Ovary (tissue), 9 donors: ENCODE results near the gene ADGRV1. TPM values are rescaled to one million over a fixed set of nuclear protein-coding genes. Genes with fewer than 3 reads are reported as not detected.
"Not testable (repeated sequence)": the region's sequence is repeated elsewhere in the genome, so short reads cannot be mapped to it uniquely, and the experiment has no call there.

Experiments
- DNase-seq, 5 donors: peaks; one replicate each; pipeline ENCODE4 v3.0.0-alpha.2; 2019 to 2020
- H3K27ac ChIP-seq, 2 donors: fragments of 200-600 bp; one replicate each; pipeline versions ENCODE4 v1.5.1 to v1.8.0; 2019 to 2022
- H3K27me3 ChIP-seq: fragments of 200-600 bp; one replicate; pipeline ENCODE4 v1.8.0; 2022
- H3K36me3 ChIP-seq: fragments of 200-600 bp; sonication (generic); one replicate; pipeline ENCODE4 v1.5.1; 2019
- H3K4me1 ChIP-seq: one replicate; pipeline ENCODE4 v1.8.1; 2013; ENCODE audit warnings: mild to moderate bottlenecking, moderate library complexity; ENCODE audit not compliant: insufficient read depth
- H3K4me3 ChIP-seq: fragments of 200-600 bp; sonication (generic); one replicate; pipeline ENCODE4 v1.5.1; 2017
- H3K9me3 ChIP-seq, 2 donors: fragments of 200-600 bp in 1 of 2; sonication (generic) in 1 of 2; one replicate each; pipeline versions ENCODE4 v1.5.1 to v1.8.1; 2013 to 2019; ENCODE audit warnings: mild to moderate bottlenecking in 1 of 2, moderate library complexity in 1 of 2
- EP300 ChIP-seq: sonication (generic); formaldehyde crosslinking; IDR thresholded peaks from one replicate; pipeline ENCODE4 v1.6.1; 2017; ENCODE audit warnings: antibody characterized with exemption
- POLR2A ChIP-seq: fragments of 450-650 bp; IDR thresholded peaks from one replicate; pipeline ENCODE4 v1.6.1; 2017; ENCODE audit warnings: antibody characterized with exemption, mild to moderate bottlenecking, moderate library complexity
- whole genome bisulfite sequencing, 3 donors: extraction: QIAGEN DNeasy Blood & Tissue Kit in 1 of 3; methylation state at CpG; one replicate each; pipeline versions ENCODE4 v1.1.5 to v1.1.7; 2013 to 2017; 5-methylcytosine and 5-hydroxymethylcytosine counted together
- intact Hi-C, 4 donors: fragments of 100-400 bp; cut with DNase I; formaldehyde crosslinking; loops; one replicate each; pipeline versions ENCODE4 v1.11.0 to v1.15.1; 2022 to 2023
- polyA plus RNA-seq, 2 donors: library from polyadenylated mRNA; stranded (reverse); fragments of 200-250 nt in 1 of 2; fragments of 350-450 nt in 1 of 2; fragmentation: Illumina TruSeq in 1 of 2; extraction: RNeasy Lipid Tissue Mini Kit (QIAGEN cat#74804) in 1 of 2; gene quantifications; one replicate each; pipeline ENCODE4 v1.2.3, GENCODE V29; 2013 to 2014
- total RNA-seq, 7 donors: library from RNA; depleted of rRNA in 2 of 7; stranded (reverse); fragments of >200 nt in 2 of 7; fragmentation: NEBNext Ultra II Directional in 3 of 7; extraction: Animal tissue kit (Norgen Biotek cat#: 25700) in 3 of 7; gene quantifications; one replicate each; pipeline versions ENCODE4 v1.1.0 to v1.2.4, GENCODE V29; 2016 to 2023
- TF ChIP-seq, protein P1 (sequence below), 3 donors: fragments of 450-650 bp in 2 of 3; fragments of 200-600 bp in 1 of 3; IDR thresholded peaks; one replicate each; pipeline versions ENCODE4 v1.5.1 to v1.8.0; 2016 to 2022; ENCODE audit warnings: antibody characterized with exemption in 3 of 3, mild to moderate bottlenecking in 1 of 3
- donor health status: DM: no; HTN: no; CAD: no; lungs with moderate emphysema.
- donor health status: DM: no; HTN: no; CAD: no.
- donor health status: Bipolar disorder and iron deficiency.
- donor health status: DM: yes; HTN: yes; CAD: no.
- donor health status: DM: no; HTN: no; CAD: no.
- donor health status: DM: yes; HTN: yes; CAD: no.

ADGRV1 gene
- total and polyA plus RNA-seq, 9 donors, result 0.21 to 2.7 (median 1.1) TPM

DNA sequence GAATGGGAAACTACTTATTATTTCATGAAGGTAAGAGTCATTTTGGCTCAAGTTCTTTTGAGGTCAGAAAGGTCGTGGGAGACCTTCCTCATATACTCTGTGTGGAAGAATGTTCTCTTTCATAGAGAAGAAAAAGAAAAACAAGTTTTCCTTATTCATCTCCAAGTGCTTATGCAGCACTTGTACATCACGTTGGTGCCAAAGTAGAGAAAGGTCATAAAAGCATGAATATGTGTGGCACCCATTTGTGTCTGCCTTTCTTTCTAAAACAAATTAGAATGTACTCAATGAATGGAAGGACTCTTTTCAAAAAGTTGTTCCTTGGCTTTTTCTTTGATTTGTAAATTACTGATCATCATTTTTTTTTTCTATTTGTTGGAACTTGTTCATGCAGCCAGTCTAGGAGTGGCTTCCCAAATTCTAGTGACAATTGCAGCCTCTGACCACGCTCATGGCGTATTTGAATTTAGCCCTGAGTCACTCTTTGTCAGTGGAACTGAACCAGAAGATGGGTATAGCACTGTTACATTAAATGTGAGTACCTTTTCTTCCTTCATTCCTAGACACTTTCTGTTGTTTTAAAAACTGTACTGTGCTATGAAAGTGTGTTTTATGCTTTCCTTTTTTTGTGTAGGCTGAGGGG is 122.4 kb downstream of the ADGRV1 start:
- intact Hi-C loops, result no loop called here
- H3K27me3 ChIP-seq, result no peaks in the 10 kb centered on the region
- DNase-seq, result no peak
- no peak for TF ChIP-seq POLR2A
- TF ChIP-seq, protein P1, sequence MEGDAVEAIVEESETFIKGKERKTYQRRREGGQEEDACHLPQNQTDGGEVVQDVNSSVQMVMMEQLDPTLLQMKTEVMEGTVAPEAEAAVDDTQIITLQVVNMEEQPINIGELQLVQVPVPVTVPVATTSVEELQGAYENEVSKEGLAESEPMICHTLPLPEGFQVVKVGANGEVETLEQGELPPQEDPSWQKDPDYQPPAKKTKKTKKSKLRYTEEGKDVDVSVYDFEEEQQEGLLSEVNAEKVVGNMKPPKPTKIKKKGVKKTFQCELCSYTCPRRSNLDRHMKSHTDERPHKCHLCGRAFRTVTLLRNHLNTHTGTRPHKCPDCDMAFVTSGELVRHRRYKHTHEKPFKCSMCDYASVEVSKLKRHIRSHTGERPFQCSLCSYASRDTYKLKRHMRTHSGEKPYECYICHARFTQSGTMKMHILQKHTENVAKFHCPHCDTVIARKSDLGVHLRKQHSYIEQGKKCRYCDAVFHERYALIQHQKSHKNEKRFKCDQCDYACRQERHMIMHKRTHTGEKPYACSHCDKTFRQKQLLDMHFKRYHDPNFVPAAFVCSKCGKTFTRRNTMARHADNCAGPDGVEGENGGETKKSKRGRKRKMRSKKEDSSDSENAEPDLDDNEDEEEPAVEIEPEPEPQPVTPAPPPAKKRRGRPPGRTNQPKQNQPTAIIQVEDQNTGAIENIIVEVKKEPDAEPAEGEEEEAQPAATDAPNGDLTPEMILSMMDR (IDR thresholded peaks at IDR 0.05), result no peak
- TF ChIP-seq EP300, result no peak
- WGBS, 3 donors, result 72 to 76% (median 75%) methylated on average over 4 of the region's 4 CpGs
- no peak overlapping the region for H3K4me3 ChIP-seq
- no peaks in the 10 kb centered on the region for H3K9me3 ChIP-seq
- no peaks in the 10 kb centered on the region for H3K36me3 ChIP-seq
- H3K27ac ChIP-seq, result no peak overlapping the region
- H3K4me1 ChIP-seq, result no peaks in the 10 kb centered on the region

DNA sequence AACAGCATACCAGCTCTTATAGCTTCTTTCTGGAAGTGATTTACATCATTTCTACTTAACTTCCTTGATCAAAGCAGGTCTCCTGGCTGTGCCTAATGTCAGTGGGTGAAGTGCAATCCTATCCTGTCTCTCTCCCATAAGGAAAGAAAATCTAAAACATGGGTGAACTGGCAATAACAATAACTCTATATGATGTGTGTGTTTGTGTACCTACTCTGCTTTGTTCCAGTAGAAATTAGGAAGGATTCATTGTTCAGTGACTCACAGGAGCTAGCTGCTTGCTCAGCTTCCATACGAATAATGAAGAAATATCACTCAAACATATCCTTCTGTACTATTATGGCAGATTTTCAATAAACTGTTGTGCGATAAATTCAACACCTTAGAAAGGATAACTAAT is 123.7 kb downstream of the ADGRV1 start:
- H3K9me3 ChIP-seq, result no peaks in the 10 kb centered on the region
- H3K4me3 ChIP-seq, result no peak overlapping the region
- intact Hi-C loops, result no loop called here
- H3K36me3 ChIP-seq, result no peaks in the 10 kb centered on the region
- no peak overlapping the region for H3K27ac ChIP-seq
- DNase-seq, result no peak
- no peaks in the 10 kb centered on the region for H3K27me3 ChIP-seq
- TF ChIP-seq, protein P1 (IDR thresholded peaks at IDR 0.05), result no peak
- TF ChIP-seq POLR2A (no peak), EP300 (no peak)
- H3K4me1 ChIP-seq, result no peaks in the 10 kb centered on the region
- 77 to 88% (median 86%) methylated on average over 2 of the region's 2 CpGs for WGBS, 3 donors

DNA sequence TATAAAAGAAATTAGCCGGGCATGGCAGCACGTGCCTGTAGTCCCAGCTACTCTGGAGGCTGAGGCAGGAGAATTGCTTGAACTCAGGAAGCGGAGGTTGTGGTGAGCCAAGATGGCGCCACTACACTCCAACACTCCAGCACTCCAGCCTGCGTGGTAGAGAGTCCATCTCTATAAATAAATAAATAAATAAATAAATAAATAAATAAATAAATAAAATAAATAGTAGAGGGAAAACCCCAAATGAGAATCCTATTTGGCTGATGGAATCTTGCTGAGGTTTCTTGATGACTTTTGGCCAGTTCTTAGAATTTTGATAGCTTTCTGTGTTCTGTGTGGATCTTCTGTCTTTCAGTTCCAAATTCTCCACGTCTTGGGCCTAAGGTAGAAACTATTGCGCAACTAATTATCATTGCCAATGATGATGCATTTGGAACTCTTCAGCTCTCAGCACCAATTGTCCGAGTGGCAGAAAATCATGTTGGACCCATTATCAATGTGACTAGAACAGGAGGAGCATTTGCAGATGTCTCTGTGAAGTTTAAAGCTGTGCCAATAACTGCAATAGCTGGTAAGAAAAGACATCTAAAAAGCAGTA is 126.9 kb downstream of the ADGRV1 start:
- DNase-seq, result no peak
- H3K9me3 ChIP-seq, result no peaks in the 10 kb centered on the region
- H3K36me3 ChIP-seq, result no peaks in the 10 kb centered on the region
- intact Hi-C loops, result no loop called here
- no peaks in the 10 kb centered on the region for H3K4me1 ChIP-seq
- H3K27ac ChIP-seq, result no peak overlapping the region
- no peak overlapping the region for H3K4me3 ChIP-seq
- TF ChIP-seq EP300, result no peak
- TF ChIP-seq POLR2A, result no peak
- TF ChIP-seq, protein P1 (IDR thresholded peaks at IDR 0.05), result no peak
- H3K27me3 ChIP-seq, result no peaks in the 10 kb centered on the region
- WGBS, 3 donors, result 94 to 95% (median 94%) methylated on average over 8 of the region's 8 CpGs

DNA sequence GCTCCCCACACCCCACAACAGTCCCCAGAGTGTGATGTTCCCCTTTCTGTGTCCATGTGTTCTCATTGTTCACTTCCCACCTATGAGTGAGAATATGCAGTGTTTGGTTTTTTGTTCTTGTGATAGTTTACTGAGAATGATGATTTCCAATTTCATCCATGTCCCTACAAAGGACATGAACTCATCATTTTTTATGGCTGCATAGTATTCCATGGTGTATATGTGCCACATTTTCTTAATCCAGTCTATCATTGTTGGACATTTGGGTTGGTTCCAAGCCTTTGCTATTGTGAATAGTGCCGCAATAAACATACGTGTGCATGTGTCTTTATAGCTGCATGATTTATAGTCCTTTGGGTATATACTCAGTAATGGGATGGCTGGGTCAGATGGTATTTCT is 127.8 kb downstream of the ADGRV1 start:
- DNase-seq, H3K27ac ChIP-seq, H3K36me3 ChIP-seq, H3K4me3 ChIP-seq, H3K27me3 ChIP-seq, H3K4me1 ChIP-seq, intact Hi-C loops, H3K9me3 ChIP-seq: not testable (repeated sequence)
- WGBS, 3 donors, result 96 to 100% (median 97%) methylated on average over 1 to 2 of the region's 2 CpGs

DNA sequence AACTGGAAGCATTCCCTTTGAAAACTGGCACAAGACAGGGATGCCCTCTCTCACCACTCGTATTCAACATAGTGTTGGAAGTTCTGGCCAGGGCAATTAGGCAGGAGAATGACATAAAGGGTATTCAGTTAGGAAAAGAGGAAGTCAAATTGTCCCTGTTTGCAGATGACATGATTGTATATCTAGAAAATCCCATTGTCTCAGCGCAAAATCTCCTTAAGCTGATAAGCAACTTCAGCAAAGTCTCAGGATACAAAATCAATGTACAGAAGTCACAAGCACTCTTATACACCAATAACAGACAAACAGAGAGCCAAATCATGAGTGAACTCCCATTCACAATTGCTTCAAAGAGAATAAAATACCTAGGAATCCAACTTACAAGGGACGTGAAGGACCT is 128.9 kb downstream of the ADGRV1 start:
- H3K27ac ChIP-seq, H3K9me3 ChIP-seq, H3K36me3 ChIP-seq, H3K4me1 ChIP-seq, H3K27me3 ChIP-seq, H3K4me3 ChIP-seq, DNase-seq, intact Hi-C loops: not testable (repeated sequence)
- 80 to 90% (median 86%) methylated on average over 2 to 3 of the region's 3 CpGs for WGBS, 3 donors
